HL-60 (cell line): ENCODE results near the gene PTPRN2.

Experiments used
- CTCF ChIP-seq: IDR thresholded peaks from one replicate; pipeline ENCODE4 v1.5.1; 2011; ENCODE audit warnings: low read length, control low read depth, inconsistent platforms; ENCODE audit not compliant: insufficient read depth
- GABPA ChIP-seq: IDR thresholded peaks from 2 replicates; pipeline ENCODE4 v1.6.1; 2012; ENCODE audit warnings: low read depth
- POLR2AphosphoS5 ChIP-seq: IDR thresholded peaks from 2 replicates; pipeline ENCODE4 v1.6.1; 2012; ENCODE audit warnings: low read depth
- REST ChIP-seq: IDR thresholded peaks from 2 replicates; pipeline ENCODE4 v1.6.1; 2012; ENCODE audit warnings: low read depth; ENCODE audit not compliant: insufficient replicate concordance

- TF ChIP-seq CTCF (no peak), REST (no peak), POLR2AphosphoS5 (no peak), GABPA (no peak)
These were observed 321.9 kb downstream of the PTPRN2 start for GRCh38 chr7:158265743-158266080.
